SK-N-SH (cell line): ENCODE results near the gene EGFL8. TPM values are rescaled to one million over a fixed set of nuclear protein-coding genes. Genes with fewer than 3 reads are reported as not detected.
A peak's percentile ranks its signal among the peaks of the same experiment; 100 is the strongest.

Source experiments
- CTCF ChIA-PET: fragments of 300-600, 350-600 bp; formaldehyde crosslinking; extraction: SDS; loops from one replicate; lab custom pipeline; 2021; lab: Yijun Ruan, JAX
- POLR2A ChIA-PET: fragments of 350-600 bp; sonication (Branson Sonifier 250); formaldehyde crosslinking; extraction: SDS; loops from one replicate; lab custom pipeline; 2020; ENCODE audit warnings: antibody characterized with exemption, inconsistent platforms; lab: Yijun Ruan, JAX
- DNase-seq: peaks from one replicate; pipeline ENCODE4 v3.0.0; 2012
- H2AFZ ChIP-seq: fragments of 200-600 bp; sonication (generic); 2 replicates; pipeline ENCODE4 v1.8.1; 2016; ENCODE audit warnings: antibody characterized with exemption, mild to moderate bottlenecking, low read depth
- H3F3A ChIP-seq: fragments of 200-600 bp; sonication (generic); replicated peaks from 2 replicates; pipeline ENCODE3; 2016; ENCODE audit warnings: antibody characterized with exemption, mild to moderate bottlenecking; ENCODE audit not compliant: insufficient read depth
- H3K27ac ChIP-seq, 2 experiments: fragments of 200-500 bp in 1 of 2; fragments of 200-600 bp in 1 of 2; sonication (Bioruptor generic) in 1 of 2; sonication (generic), shearing (Covaris generic) in 1 of 2; 2 replicates each; pipeline versions ENCODE4 v1.5.1 to v1.6.1; 2014 to 2016; ENCODE audit warnings: low read depth in 2 of 2, inconsistent platforms in 1 of 2, low read length in 1 of 2, mild to moderate bottlenecking in 1 of 2, mixed read lengths in 1 of 2
- H3K27me3 ChIP-seq: fragments of 200-600 bp; sonication (generic), shearing (Covaris generic); 2 replicates; pipeline ENCODE4 v1.6.1; 2016; ENCODE audit warnings: mixed run types; ENCODE audit not compliant: insufficient read depth
- H3K36me3 ChIP-seq, 2 experiments: fragments of 200-500 bp in 1 of 2; fragments of 200-600 bp in 1 of 2; sonication (Bioruptor generic) in 1 of 2; sonication (generic) in 1 of 2; replicated peaks in 1 of 2; 2 replicates each; pipeline versions ENCODE3 to v1.5.1; 2014 to 2016; ENCODE audit warnings: low read length in 1 of 2, mild to moderate bottlenecking in 1 of 2; ENCODE audit not compliant: insufficient read depth in 2 of 2, control insufficient read depth in 1 of 2
- H3K4me1 ChIP-seq, 2 experiments: fragments of 200-500 bp in 1 of 2; fragments of 200-600 bp in 1 of 2; sonication (Bioruptor generic) in 1 of 2; sonication (generic), shearing (Covaris generic) in 1 of 2; 2 replicates each; pipeline versions ENCODE4 v1.5.1 to v1.6.1; 2014 to 2016; ENCODE audit warnings: low read depth in 1 of 2, low read length in 1 of 2, mixed run types in 1 of 2; ENCODE audit not compliant: insufficient read depth in 2 of 2, control insufficient read depth in 1 of 2
- H3K4me2 ChIP-seq: fragments of 200-600 bp; sonication (generic), shearing (Covaris generic); 2 replicates; pipeline ENCODE4 v1.6.1; 2017; ENCODE audit warnings: mixed run types
- H3K4me3 ChIP-seq, 2 experiments: fragments of 200-500 bp in 1 of 2; fragments of 200-600 bp in 1 of 2; sonication (Bioruptor generic) in 1 of 2; sonication (generic), shearing (Covaris generic) in 1 of 2; 2 replicates each; pipeline versions ENCODE4 v1.5.1 to v1.8.1; 2014 to 2016; ENCODE audit warnings: low read depth in 2 of 2, inconsistent platforms in 1 of 2, low read length in 1 of 2, mild to moderate bottlenecking in 1 of 2, mixed read lengths in 1 of 2, moderate library complexity in 1 of 2
- H3K79me2 ChIP-seq: fragments of 200-600 bp; sonication (generic); 2 replicates; pipeline ENCODE4 v1.8.1; 2017; ENCODE audit warnings: mild to moderate bottlenecking; ENCODE audit not compliant: insufficient read depth
- H3K9ac ChIP-seq: fragments of 200-600 bp; sonication (generic); 2 replicates; pipeline ENCODE4 v1.6.1; 2017; ENCODE audit warnings: mixed run types
- H3K9me2 ChIP-seq: fragments of 200-600 bp; sonication (generic); 2 replicates; pipeline ENCODE4 v1.6.1; 2017; ENCODE audit warnings: mixed run types
- H3K9me3 ChIP-seq: fragments of 200-600 bp; sonication (generic); 2 replicates; pipeline ENCODE4 v1.6.1; 2017; ENCODE audit warnings: mixed run types, mild to moderate bottlenecking, moderate library complexity
- H4K20me1 ChIP-seq: fragments of 200-600 bp; sonication (generic); 2 replicates; pipeline ENCODE4 v1.6.1; 2017; ENCODE audit warnings: mild to moderate bottlenecking, mixed run types; ENCODE audit not compliant: insufficient read depth
- CHD2 ChIP-seq: fragments of 150-350 bp; IDR thresholded peaks from 2 replicates; pipeline ENCODE4 v1.6.1; 2018; ENCODE audit warnings: low read length; ENCODE audit not compliant: partially characterized antibody
- JUND ChIP-seq: IDR thresholded peaks from 2 replicates; pipeline ENCODE4 v1.4.0; 2012
- MEF2A ChIP-seq: IDR thresholded peaks from 2 replicates; pipeline ENCODE4 v1.4.0; 2012; ENCODE audit warnings: low read depth, borderline replicate concordance
- MXI1 ChIP-seq: IDR thresholded peaks from 2 replicates; pipeline ENCODE4 v1.6.1; 2012; ENCODE audit warnings: mild to moderate bottlenecking, low read depth, low read length, improper control_type of control experiment
- RAD21 ChIP-seq: IDR thresholded peaks from 2 replicates; pipeline ENCODE4 v1.6.1; 2012; ENCODE audit warnings: mild to moderate bottlenecking, low read length
- RCOR1 ChIP-seq: fragments of 150-350 bp; IDR thresholded peaks from 2 replicates; pipeline ENCODE4 v1.6.1; 2017; ENCODE audit warnings: antibody characterized with exemption, low read length
- SIN3A ChIP-seq: IDR thresholded peaks from 2 replicates; pipeline ENCODE4 v1.6.1; 2012; ENCODE audit warnings: low read depth, mild to moderate bottlenecking, low read length, moderate library complexity, borderline replicate concordance
- SMC3 ChIP-seq: IDR thresholded peaks from 2 replicates; pipeline ENCODE4 v1.6.1; 2012; ENCODE audit warnings: low read depth, low read length, improper control_type of control experiment
- TAF1 ChIP-seq: IDR thresholded peaks from 2 replicates; pipeline ENCODE4 v1.6.1; 2012; ENCODE audit warnings: low read depth, mild to moderate bottlenecking, low read length, moderate library complexity, borderline replicate concordance
- TCF12 ChIP-seq: IDR thresholded peaks from 2 replicates; pipeline ENCODE4 v1.4.0; 2012
- YY1 ChIP-seq: IDR thresholded peaks from 2 replicates; pipeline ENCODE4 v1.4.0; 2012; ENCODE audit warnings: low read depth, mild to moderate bottlenecking
- WGBS: methylation state at CpG from one replicate; pipeline ENCODE4 v1.1.6; 2017; ENCODE audit warnings: low lambda C conversion rate; 5-methylcytosine and 5-hydroxymethylcytosine counted together
- polyA plus RNA-seq, 3 experiments: library from polyadenylated mRNA; depleted of rRNA; stranded (reverse); fragments of >200 nt; gene quantifications; 2 replicates each; pipeline ENCODE4 v1.2.3, GENCODE V29; 2012
- TF ChIP-seq, protein P1 (sequence below): fragments of 200-600 bp; sonication (generic); IDR thresholded peaks from 2 replicates; pipeline ENCODE4 v1.6.1; 2017; ENCODE audit warnings: antibody characterized with exemption, mild to moderate bottlenecking, moderate library complexity
- TF ChIP-seq, protein P2 (sequence below): IDR thresholded peaks from 2 replicates; pipeline ENCODE4; 2012

Gene EGFL8
- polyA plus RNA-seq, 1 of the 3 experiments (the other 2 are of a cell fraction), result 7.7 TPM

DNA sequence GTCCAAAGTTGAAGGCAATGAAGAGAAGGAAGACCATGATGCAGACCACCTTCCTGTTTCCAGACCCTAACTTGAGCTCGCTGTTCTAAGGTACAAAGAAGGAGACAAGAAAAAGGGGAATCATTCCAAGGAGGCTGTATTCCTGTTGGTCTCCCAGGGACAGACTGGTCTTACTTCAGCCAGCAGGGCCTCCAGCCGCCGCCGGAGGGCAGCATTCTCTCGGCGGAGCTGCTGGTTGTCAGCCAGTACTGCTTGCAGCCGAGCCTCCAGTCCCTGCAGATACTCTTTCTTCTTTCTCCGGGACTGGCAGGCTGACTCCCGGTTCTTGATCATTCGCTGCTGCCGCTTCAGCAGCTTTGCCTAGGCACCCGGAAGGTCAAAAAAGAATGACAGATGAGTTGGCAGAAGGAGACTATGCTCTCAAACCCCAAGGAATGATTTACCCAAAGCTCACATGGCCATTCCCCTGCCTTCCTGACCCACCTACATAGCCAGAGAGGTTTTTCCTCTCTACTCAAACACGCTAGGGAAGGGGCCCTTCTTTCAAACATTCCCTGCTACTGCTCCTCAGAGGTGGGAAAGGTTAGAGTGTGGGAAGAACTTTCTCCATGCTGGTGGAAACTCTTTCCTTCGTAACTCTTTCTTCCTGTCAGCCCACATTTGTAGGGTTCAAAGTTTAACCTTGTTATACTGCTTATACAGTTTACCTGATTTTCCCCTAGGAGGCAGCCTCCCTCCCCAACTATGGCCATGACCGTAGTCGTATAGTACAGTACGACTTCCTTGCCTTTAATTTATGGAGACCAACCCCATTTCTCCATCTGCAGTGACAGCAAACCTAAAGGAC is 45.4 kb upstream of the EGFL8 start:
- H3K4me3 ChIP-seq, result no peak overlapping the region; a peak in 1 of 4 replicates
- no peaks in the 10 kb centered on the region for H3K9me3 ChIP-seq
- peak; percentile 83 for DNase-seq
- peaks cover 24% of the 10 kb centered on the region for H3F3A ChIP-seq
- peaks cover 1 to 5% of the 10 kb centered on the region in 2 experiments; a peak in 1 of 4 replicates for H3K4me1 ChIP-seq
- H3K36me3 ChIP-seq, result peaks cover 23 to 35% of the 10 kb centered on the region in 2 experiments
- H4K20me1 ChIP-seq, result no peaks in the 10 kb centered on the region
- no peaks in the 10 kb centered on the region for H3K27me3 ChIP-seq
- no peak overlapping the region for H3K4me2 ChIP-seq
- 35% methylated on average over 14 of the region's 17 CpGs for WGBS
- POLR2A ChIA-PET, result interaction anchor here (1.8 kb wide), 1 partner anchor 10 kb away, joined by 6 read pairs; the partner anchor contains the start of gene ATF6B
- no peak overlapping the region for H3K9ac ChIP-seq
- CTCF ChIA-PET, result interaction anchor here (0.6 to 4.1 kb wide), 32 partner anchors 10 to 1208 kb away, joined by 3 to 43 read pairs (median 5); partner anchors contain the start of genes ATF6B, EGFL8, FKBPL and GPSM3
- H3K9me2 ChIP-seq, result no peaks in the 10 kb centered on the region
- TF ChIP-seq RCOR1 (0 out of 2 replicates have a peak, but pooled peaks have one; percentile 28), TAF1 (no peak), SMC3 (peak; percentile 85), TCF12 (no peak), YY1 (no peak), RAD21 (peak; percentile 90), SIN3A (peak; percentile 65; the same call in 1 of the 2 replicates), MXI1 (peak; percentile 32; the same call in 1 of the 2 replicates)
- TF ChIP-seq, protein P1, sequence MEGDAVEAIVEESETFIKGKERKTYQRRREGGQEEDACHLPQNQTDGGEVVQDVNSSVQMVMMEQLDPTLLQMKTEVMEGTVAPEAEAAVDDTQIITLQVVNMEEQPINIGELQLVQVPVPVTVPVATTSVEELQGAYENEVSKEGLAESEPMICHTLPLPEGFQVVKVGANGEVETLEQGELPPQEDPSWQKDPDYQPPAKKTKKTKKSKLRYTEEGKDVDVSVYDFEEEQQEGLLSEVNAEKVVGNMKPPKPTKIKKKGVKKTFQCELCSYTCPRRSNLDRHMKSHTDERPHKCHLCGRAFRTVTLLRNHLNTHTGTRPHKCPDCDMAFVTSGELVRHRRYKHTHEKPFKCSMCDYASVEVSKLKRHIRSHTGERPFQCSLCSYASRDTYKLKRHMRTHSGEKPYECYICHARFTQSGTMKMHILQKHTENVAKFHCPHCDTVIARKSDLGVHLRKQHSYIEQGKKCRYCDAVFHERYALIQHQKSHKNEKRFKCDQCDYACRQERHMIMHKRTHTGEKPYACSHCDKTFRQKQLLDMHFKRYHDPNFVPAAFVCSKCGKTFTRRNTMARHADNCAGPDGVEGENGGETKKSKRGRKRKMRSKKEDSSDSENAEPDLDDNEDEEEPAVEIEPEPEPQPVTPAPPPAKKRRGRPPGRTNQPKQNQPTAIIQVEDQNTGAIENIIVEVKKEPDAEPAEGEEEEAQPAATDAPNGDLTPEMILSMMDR, result peak; percentile 89
- no peak overlapping the region for H2AFZ ChIP-seq
- peaks cover 14% of the 10 kb centered on the region for H3K79me2 ChIP-seq
- H3K27ac ChIP-seq, result peak overlapping the region; percentile 14 to 29; a peak in 1 of 4 replicates

DNA sequence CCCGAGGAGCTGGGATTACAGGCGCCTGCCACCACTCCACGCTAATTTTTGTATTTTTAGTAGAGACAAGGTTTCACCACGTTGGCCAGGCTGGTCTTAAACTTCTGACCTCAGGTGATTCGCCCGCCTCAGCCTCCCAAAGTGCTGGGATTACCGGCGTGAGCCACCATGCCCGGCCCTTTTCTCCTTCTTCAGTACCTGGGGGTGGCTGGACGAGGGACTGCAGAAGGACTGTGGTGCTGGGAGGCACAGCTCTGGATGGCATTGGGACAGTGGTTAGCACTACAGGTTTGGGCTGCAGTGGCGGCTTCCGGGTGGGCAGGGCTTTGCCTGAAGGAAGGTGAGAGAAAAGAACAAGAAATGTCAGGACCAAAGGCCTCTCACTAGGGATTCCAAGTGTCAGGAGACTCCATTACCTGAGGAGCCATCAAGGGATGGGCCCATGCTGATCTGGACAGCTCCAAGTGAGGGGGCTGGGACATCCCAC is 43.8 kb upstream of the EGFL8 start:
- no peak overlapping the region for H3K4me3 ChIP-seq
- no peak overlapping the region for H3K4me2 ChIP-seq
- H3F3A ChIP-seq, result peaks cover 14% of the 10 kb centered on the region
- POLR2A ChIA-PET, result no interaction called here
- peaks cover 17% of the 10 kb centered on the region for H3K79me2 ChIP-seq
- no peaks in the 10 kb centered on the region for H3K9me3 ChIP-seq
- no peaks in the 10 kb centered on the region for H4K20me1 ChIP-seq
- TF ChIP-seq CHD2 (no peak), JUND (no peak), SMC3 (no peak), MEF2A (no peak), YY1 (no peak)
- TF ChIP-seq, protein P2, sequence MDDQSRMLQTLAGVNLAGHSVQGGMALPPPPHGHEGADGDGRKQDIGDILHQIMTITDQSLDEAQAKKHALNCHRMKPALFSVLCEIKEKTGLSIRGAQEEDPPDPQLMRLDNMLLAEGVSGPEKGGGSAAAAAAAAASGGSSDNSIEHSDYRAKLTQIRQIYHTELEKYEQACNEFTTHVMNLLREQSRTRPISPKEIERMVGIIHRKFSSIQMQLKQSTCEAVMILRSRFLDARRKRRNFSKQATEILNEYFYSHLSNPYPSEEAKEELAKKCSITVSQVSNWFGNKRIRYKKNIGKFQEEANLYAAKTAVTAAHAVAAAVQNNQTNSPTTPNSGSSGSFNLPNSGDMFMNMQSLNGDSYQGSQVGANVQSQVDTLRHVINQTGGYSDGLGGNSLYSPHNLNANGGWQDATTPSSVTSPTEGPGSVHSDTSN, result no peak
- TF ChIP-seq, all 33 proteins: peak for 0
- Histone ChIP-seq H3K27ac (no peak overlapping the region), H3K9me2 (no peaks in the 10 kb centered on the region), H3K4me1 (no peaks in the 10 kb centered on the region), H3K9ac (no peak overlapping the region), H2AFZ (no peak overlapping the region), H3K36me3 (peaks cover 27 to 40% of the 10 kb centered on the region in 2 experiments), H3K27me3 (no peaks in the 10 kb centered on the region)
- no peak for DNase-seq
- 95% methylated on average over 11 of the region's 12 CpGs for WGBS
- CTCF ChIA-PET, result interaction anchor here (1.0 to 1.4 kb wide), 2 partner anchors 17 to 34 kb away, joined by 3 to 4 read pairs; no protein-coding TSS in a partner anchor
